ENCODE data around the gene ALG14.

The ALG14 gene

GRCh38 chr1:94927405-94928175, 145.2 kb downstream of the ALG14 start:
- no peak for DNase-seq (ENCODE audit: low read depth)

GRCh38 chr1:94926915-94927404, 145.8 kb downstream of the ALG14 start, which contains the start of gene CNN3:
Gene CNN3 (minus strand): TSS chr1:94927110. CDS start chr1:94926894, 216 bp downstream.
- peak; percentile 37 for DNase-seq (ENCODE audit: low read depth)

- no peak for DNase-seq (ENCODE audit: low read depth)
Measured at GRCh38 chr1:94926126-94926914, 146.4 kb downstream of the ALG14 start.

- DNase-seq (ENCODE audit: low read depth) = no peak
Measured at GRCh38 chr1:94925561-94926125, 147.1 kb downstream of the ALG14 start.

GRCh38 chr1:94925004-94925403, 147.7 kb downstream of the ALG14 start:
- no peak for DNase-seq (ENCODE audit: low read depth)

Measured in activated T-cell treated with anti-CD3 and anti-CD28 coated beads for 24 hours (primary cell).